ENCODE results near the gene GPR150. TPM values are rescaled to one million over a fixed set of nuclear protein-coding genes. Genes with fewer than 3 reads are reported as not detected.
"Not testable (repeated sequence)": the region's sequence is repeated elsewhere in the genome, so short reads cannot be mapped to it uniquely, and the experiment has no call there.

GPR150 gene
- total RNA-seq, 2 experiments from 2014 or later, result not detected

GRCh38 chr5:95641741-95642220 lies 21.9 kb downstream of the GPR150 start:
- no TSS peak for BruUV-seq (replicated peaks)
- Histone ChIP-seq H3K4me1 (ENCODE audit: insufficient read depth, low read length, poor library complexity, severe bottlenecking) (peaks cover 13% of the 10 kb centered on the region), H4K20me1 (ENCODE audit: insufficient read depth, low read length) (no peaks in the 10 kb centered on the region), H3K4me2 (ENCODE audit: low read length) (no peak overlapping the region), H3K4me3 (ENCODE audit: low read depth, low read length, poor library complexity, severe bottlenecking) (no peak overlapping the region), H3K36me3 (ENCODE audit: insufficient read depth, low read length) (no peaks in the 10 kb centered on the region), H2AFZ (ENCODE audit: low read length) (0 out of 2 replicates have a peak overlapping the region, but pooled peaks have one; percentile 49), H3K79me2 (ENCODE audit: insufficient read depth, low read depth, low read length) (no peaks in the 10 kb centered on the region), H3K9me3 (ENCODE audit: low read length) (no peaks in the 10 kb centered on the region), H3K27ac (ENCODE audit: low read depth, low read length, poor library complexity, severe bottlenecking) (no peak overlapping the region), H3K9me2 (ENCODE audit: insufficient read depth, low read length) (no peaks in the 10 kb centered on the region)
- ChIA-PET CTCF (ENCODE audit: unreplicated experiment) (no interaction called here), POLR2A (interaction anchor here (1.1 to 2.8 kb wide), 4 partner anchors 10 to 195 kb away, joined by 3 to 10 read pairs (median 4); no protein-coding TSS in a partner anchor)
- no peak for DNase-seq (ENCODE audit: low spot score)
- TF ChIP-seq CTCF (conservative IDR thresholded peaks at IDR 0.05; ENCODE audit: low read length) (no peak), EZH2phosphoT487 (IDR thresholded peaks at IDR 0.05; ENCODE audit: borderline replicate concordance, low read depth, low read length) (no peak)
- intact Hi-C loops (cut with micrococcal nuclease; ENCODE audit: unreplicated experiment), result no loop called here

- no peak overlapping the region for H3K4me3 ChIP-seq (ENCODE audit: low read depth, low read length, poor library complexity, severe bottlenecking)
- no peaks in the 10 kb centered on the region for H4K20me1 ChIP-seq (ENCODE audit: insufficient read depth, low read length)
- DNase-seq (ENCODE audit: low spot score), result no peak
- TF ChIP-seq EZH2phosphoT487 (IDR thresholded peaks at IDR 0.05; ENCODE audit: borderline replicate concordance, low read depth, low read length) (no peak), CTCF (conservative IDR thresholded peaks at IDR 0.05; ENCODE audit: low read length) (no peak)
- no peak overlapping the region for H2AFZ ChIP-seq (ENCODE audit: low read length)
- no peaks in the 10 kb centered on the region for H3K36me3 ChIP-seq (ENCODE audit: insufficient read depth, low read length)
- H3K27ac ChIP-seq (ENCODE audit: low read depth, low read length, poor library complexity, severe bottlenecking), result no peak overlapping the region
- peaks cover 18% of the 10 kb centered on the region for H3K4me1 ChIP-seq (ENCODE audit: insufficient read depth, low read length, poor library complexity, severe bottlenecking)
- no peaks in the 10 kb centered on the region for H3K9me2 ChIP-seq (ENCODE audit: insufficient read depth, low read length)
- no peaks in the 10 kb centered on the region for H3K9me3 ChIP-seq (ENCODE audit: low read length)
- ChIA-PET CTCF (ENCODE audit: unreplicated experiment) (no interaction called here), POLR2A (interaction anchor here (0.6 to 2.8 kb wide), 6 partner anchors 9 to 165 kb away, joined by 3 to 10 read pairs (median 3); no protein-coding TSS in a partner anchor)
- H3K79me2 ChIP-seq (ENCODE audit: insufficient read depth, low read depth, low read length), result peaks cover 4% of the 10 kb centered on the region; the same call in 1 of the 2 replicates
- intact Hi-C loops (cut with micrococcal nuclease; ENCODE audit: unreplicated experiment), result no loop called here
- no TSS peak for BruUV-seq (replicated peaks)
- no peak overlapping the region for H3K4me2 ChIP-seq (ENCODE audit: low read length)
Measured at GRCh38 chr5:95643152-95643551, 23.3 kb downstream of the GPR150 start.

GRCh38 chr5:95644351-95645042 lies 24.6 kb downstream of the GPR150 start:
- peak; percentile 74 for DNase-seq (ENCODE audit: low spot score)
- TF ChIP-seq EZH2phosphoT487 (IDR thresholded peaks at IDR 0.05; ENCODE audit: borderline replicate concordance, low read depth, low read length) (no peak), CTCF (conservative IDR thresholded peaks at IDR 0.05; ENCODE audit: low read length) (peak; percentile 95)
- Histone ChIP-seq H3K9me3 (ENCODE audit: low read length) (no peaks in the 10 kb centered on the region), H3K4me3 (ENCODE audit: low read depth, low read length, poor library complexity, severe bottlenecking) (no peak overlapping the region), H3K9me2 (ENCODE audit: insufficient read depth, low read length) (no peaks in the 10 kb centered on the region), H2AFZ (ENCODE audit: low read length) (peak overlapping the region; percentile 90), H4K20me1 (ENCODE audit: insufficient read depth, low read length) (no peaks in the 10 kb centered on the region), H3K36me3 (ENCODE audit: insufficient read depth, low read length) (no peaks in the 10 kb centered on the region), H3K27ac (ENCODE audit: low read depth, low read length, poor library complexity, severe bottlenecking) (no peak overlapping the region), H3K4me1 (ENCODE audit: insufficient read depth, low read length, poor library complexity, severe bottlenecking) (peaks cover 30% of the 10 kb centered on the region), H3K4me2 (ENCODE audit: low read length) (peak overlapping the region; percentile 39; the same call in 1 of the 2 replicates), H3K79me2 (ENCODE audit: insufficient read depth, low read depth, low read length) (peaks cover 10% of the 10 kb centered on the region; the same call in 1 of the 2 replicates)
- intact Hi-C loops (cut with micrococcal nuclease; ENCODE audit: unreplicated experiment), result loop anchor here (1.0 to 5.0 kb wide), 5 partner anchors 137 to 1538 kb away; partner anchors contain the start of genes CAST and RIOK2
- POLR2A ChIA-PET, result interaction anchor here (0.6 to 0.7 kb wide), 2 partner anchors 29 to 115 kb away, joined by 3 read pairs; no protein-coding TSS in a partner anchor
- no TSS peak for BruUV-seq (replicated peaks)
- CTCF ChIA-PET (ENCODE audit: unreplicated experiment), result interaction anchor here (1.0 kb wide), 1 partner anchor 137 kb away, joined by 3 read pairs; no protein-coding TSS in a partner anchor

GRCh38 chr5:95646226-95646568 lies 26.3 kb downstream of the GPR150 start:
- H3K36me3 ChIP-seq (ENCODE audit: insufficient read depth, low read length); DNase-seq (ENCODE audit: low spot score); H3K27ac ChIP-seq (ENCODE audit: low read depth, low read length, poor library complexity, severe bottlenecking); H4K20me1 ChIP-seq (ENCODE audit: insufficient read depth, low read length); BruUV-seq (replicated peaks); H3K9me3 ChIP-seq (ENCODE audit: low read length); H3K9me2 ChIP-seq (ENCODE audit: insufficient read depth, low read length): not testable (repeated sequence)
- POLR2A ChIA-PET, result interaction anchor here (0.7 to 2.4 kb wide), 15 partner anchors 11 to 195 kb away, joined by 3 to 13 read pairs (median 3); no protein-coding TSS in a partner anchor
- peaks cover 33% of the 10 kb centered on the region for H3K4me1 ChIP-seq (ENCODE audit: insufficient read depth, low read length, poor library complexity, severe bottlenecking)
- peak overlapping the region; percentile 78 for H3K4me3 ChIP-seq (ENCODE audit: low read depth, low read length, poor library complexity, severe bottlenecking)
- peaks cover 10% of the 10 kb centered on the region; the same call in 1 of the 2 replicates for H3K79me2 ChIP-seq (ENCODE audit: insufficient read depth, low read depth, low read length)
- peak overlapping the region; percentile 88; the same call in 1 of the 2 replicates for H2AFZ ChIP-seq (ENCODE audit: low read length)
- peak overlapping the region; percentile 94 for H3K4me2 ChIP-seq (ENCODE audit: low read length)
- intact Hi-C loops (cut with micrococcal nuclease; ENCODE audit: unreplicated experiment), result loop anchor here (1.0 to 5.0 kb wide), 4 partner anchors 91 to 1536 kb away; partner anchors contain the start of genes ARSK, CAST and RIOK2
- CTCF ChIA-PET (ENCODE audit: unreplicated experiment), result interaction anchor here (1.3 kb wide), 1 partner anchor 18 kb away, joined by 4 read pairs; no protein-coding TSS in a partner anchor

Measured in OCI-LY7 (cell line).